ENCODE measurements around the gene TEDC1. TPM values are rescaled to one million over a fixed set of nuclear protein-coding genes. Genes with fewer than 3 reads are reported as not detected.
A peak's percentile ranks its signal among the peaks of the same experiment; 100 is the strongest.

TEDC1 gene
- total RNA-seq (17.9 TPM), polyA plus RNA-seq (23.3 TPM)
- long read RNA-seq, donor 1 = 0 reads
- long read RNA-seq, donor 2 = 0 reads
- long read RNA-seq, donor 3, full-length matches to known transcripts = 8 of 8 reads
- long read RNA-seq, donor 3, partial matches to known transcripts = 0 of 8 reads
- long read RNA-seq, donor 3, other reads (novel, unspliced or antisense) = 0 of 8 reads
- long read RNA-seq, donor 4, partial matches to known transcripts = 5 of 8 reads
- long read RNA-seq, donor 4, other reads (novel, unspliced or antisense) = 0 of 8 reads
- long read RNA-seq, donor 5, full-length matches to known transcripts = 8 of 16 reads
- long read RNA-seq, donor 5, partial matches to known transcripts = 8 of 16 reads
- long read RNA-seq, donor 5, other reads (novel, unspliced or antisense) = 0 of 16 reads
- long read RNA-seq, donor 6, full-length matches to known transcripts = 11 of 11 reads
- long read RNA-seq, donor 6, partial matches to known transcripts = 0 of 11 reads
- long read RNA-seq, donor 6, other reads (novel, unspliced or antisense) = 0 of 11 reads
- long read RNA-seq, donor 7, full-length matches to known transcripts = 1 of 1 reads
- long read RNA-seq, donor 7, partial matches to known transcripts = 0 of 1 reads
- long read RNA-seq, donor 7, other reads (novel, unspliced or antisense) = 0 of 1 reads
- long read RNA-seq, donor 8, partial matches to known transcripts = 0 of 2 reads
- long read RNA-seq, donor 8, other reads (novel, unspliced or antisense) = 0 of 2 reads
- long read RNA-seq, donor 9, full-length matches to known transcripts = 1 of 1 reads
- long read RNA-seq, donor 9, partial matches to known transcripts = 0 of 1 reads
- long read RNA-seq, donor 9, other reads (novel, unspliced or antisense) = 0 of 1 reads
- long read RNA-seq, donor 10, partial matches to known transcripts = 0 of 2 reads
- long read RNA-seq, donor 10, other reads (novel, unspliced or antisense) = 0 of 2 reads

- Histone ChIP-seq H3K4me1 (ENCODE audit: control insufficient read depth in 2 of 2, insufficient read depth in 2 of 2, low read length in 2 of 2) (peaks cover 21 to 45% of the 10 kb centered on the region in 2 donors), H3K27ac (ENCODE audit: low read depth in 1 of 2, low read length in 1 of 2) (peak within 1 kb of the TSS; percentile 96 to 98), H3K9me3 (ENCODE audit: control insufficient read depth in 2 of 2, insufficient read depth in 1 of 2, low read length in 1 of 2) (no peaks in the 10 kb centered on the region), H3K27me3 (ENCODE audit: control insufficient read depth in 2 of 2, insufficient read depth in 1 of 2, low read length in 1 of 2) (peaks cover 15 to 24% of the 10 kb centered on the region in 2 donors), H3K36me3 (ENCODE audit: control insufficient read depth in 2 of 2, insufficient read depth in 2 of 2, low read length in 1 of 2) (peaks cover 5 to 17% of the 10 kb centered on the region in 2 donors), H3K4me3 (ENCODE audit: low read length in 2 of 2) (peak within 1 kb of the TSS; percentile 57 to 65)
- WGBS = under 1% methylated on average over 94 of the region's 94 CpGs
- peak; percentile 93 to 100 (median 99) for DNase-seq (ENCODE audit: low read depth in 6 of 9, low spot score in 9 of 9)
Measured at GRCh38 chr14:105490572-105491365, at the start of gene TEDC1. Gene TEDC1, plus strand, starts transcription at chr14:105491246. Its CDS starts 130 bp downstream, at chr14:105491376.

GRCh38 chr14:105442125-105442524, 48.9 kb upstream of the TEDC1 start:
- Histone ChIP-seq H3K9me3 (ENCODE audit: control insufficient read depth in 2 of 2, insufficient read depth in 1 of 2, low read length in 1 of 2) (peaks cover 2 to 3% of the 10 kb centered on the region in 2 donors), H3K36me3 (ENCODE audit: control insufficient read depth in 2 of 2, insufficient read depth in 2 of 2, low read length in 1 of 2) (peaks cover 41 to 74% of the 10 kb centered on the region in 2 donors), H3K4me1 (ENCODE audit: control insufficient read depth in 2 of 2, insufficient read depth in 2 of 2, low read length in 2 of 2) (no peaks in the 10 kb centered on the region), H3K27me3 (ENCODE audit: control insufficient read depth in 2 of 2, insufficient read depth in 1 of 2, low read length in 1 of 2) (no peaks in the 10 kb centered on the region), H3K27ac (ENCODE audit: low read depth in 1 of 2, low read length in 1 of 2) (no peak overlapping the region), H3K4me3 (ENCODE audit: low read length in 2 of 2) (no peak overlapping the region)
- no peak for DNase-seq (ENCODE audit: low read depth in 6 of 9, low spot score in 9 of 9)
- WGBS = 85% methylated on average over 17 of the region's 17 CpGs

- no peaks in the 10 kb centered on the region for H3K27me3 ChIP-seq (ENCODE audit: control insufficient read depth in 2 of 2, insufficient read depth in 1 of 2, low read length in 1 of 2)
Measured at GRCh38 chr14:105442834-105443233, 48.2 kb upstream of the TEDC1 start.

GRCh38 chr14:105444859-105445258, 46.2 kb upstream of the TEDC1 start:
- DNase-seq (ENCODE audit: low read depth in 6 of 9, low spot score in 9 of 9) = no peak
- peaks cover 0 to 2% of the 10 kb centered on the region in 2 donors for H3K9me3 ChIP-seq (ENCODE audit: control insufficient read depth in 2 of 2, insufficient read depth in 1 of 2, low read length in 1 of 2)
- H3K36me3 ChIP-seq (ENCODE audit: control insufficient read depth in 2 of 2, insufficient read depth in 2 of 2, low read length in 1 of 2) = peaks cover 35 to 63% of the 10 kb centered on the region in 2 donors
- H3K4me1 ChIP-seq (ENCODE audit: control insufficient read depth in 2 of 2, insufficient read depth in 2 of 2, low read length in 2 of 2) = no peaks in the 10 kb centered on the region
- WGBS = 98% methylated on average over 17 of the region's 17 CpGs
- no peak overlapping the region for H3K4me3 ChIP-seq (ENCODE audit: low read length in 2 of 2)
- H3K27me3 ChIP-seq (ENCODE audit: control insufficient read depth in 2 of 2, insufficient read depth in 1 of 2, low read length in 1 of 2) = no peaks in the 10 kb centered on the region
- H3K27ac ChIP-seq (ENCODE audit: low read depth in 1 of 2, low read length in 1 of 2) = no peak overlapping the region

More at GRCh38 chr14:105442834-105443233, 48.2 kb upstream of the TEDC1 start:
- no peak overlapping the region for H3K4me3 ChIP-seq (ENCODE audit: low read length in 2 of 2)
- no peak overlapping the region for H3K27ac ChIP-seq (ENCODE audit: low read depth in 1 of 2, low read length in 1 of 2)
- no peaks in the 10 kb centered on the region for H3K4me1 ChIP-seq (ENCODE audit: control insufficient read depth in 2 of 2, insufficient read depth in 2 of 2, low read length in 2 of 2)
- 90% methylated on average over 12 of the region's 12 CpGs for WGBS
- H3K9me3 ChIP-seq (ENCODE audit: control insufficient read depth in 2 of 2, insufficient read depth in 1 of 2, low read length in 1 of 2) = peaks cover 0 to 2% of the 10 kb centered on the region in 2 donors
- no peak for DNase-seq (ENCODE audit: low read depth in 6 of 9, low spot score in 9 of 9)
- peaks cover 40 to 73% of the 10 kb centered on the region in 2 donors for H3K36me3 ChIP-seq (ENCODE audit: control insufficient read depth in 2 of 2, insufficient read depth in 2 of 2, low read length in 1 of 2)

- H3K27ac ChIP-seq (ENCODE audit: low read depth in 1 of 2, low read length in 1 of 2) = no peak overlapping the region
- H3K4me1 ChIP-seq (ENCODE audit: control insufficient read depth in 2 of 2, insufficient read depth in 2 of 2, low read length in 2 of 2) = no peaks in the 10 kb centered on the region
- H3K27me3 ChIP-seq (ENCODE audit: control insufficient read depth in 2 of 2, insufficient read depth in 1 of 2, low read length in 1 of 2) = no peaks in the 10 kb centered on the region
- DNase-seq (ENCODE audit: low read depth in 6 of 9, low spot score in 9 of 9) = no peak
- H3K36me3 ChIP-seq (ENCODE audit: control insufficient read depth in 2 of 2, insufficient read depth in 2 of 2, low read length in 1 of 2) = peaks cover 36 to 63% of the 10 kb centered on the region in 2 donors
- H3K9me3 ChIP-seq (ENCODE audit: control insufficient read depth in 2 of 2, insufficient read depth in 1 of 2, low read length in 1 of 2) = peaks cover 0 to 2% of the 10 kb centered on the region in 2 donors
- WGBS = 97% methylated on average over 24 of the region's 24 CpGs
- no peak overlapping the region for H3K4me3 ChIP-seq (ENCODE audit: low read length in 2 of 2)
Measured at GRCh38 chr14:105445290-105445689, 45.8 kb upstream of the TEDC1 start.

- 96% methylated on average over 26 of the region's 26 CpGs for WGBS
- Histone ChIP-seq H3K27me3 (ENCODE audit: control insufficient read depth in 2 of 2, insufficient read depth in 1 of 2, low read length in 1 of 2) (no peaks in the 10 kb centered on the region), H3K36me3 (ENCODE audit: control insufficient read depth in 2 of 2, insufficient read depth in 2 of 2, low read length in 1 of 2) (peaks cover 37 to 64% of the 10 kb centered on the region in 2 donors), H3K4me3 (ENCODE audit: low read length in 2 of 2) (no peak overlapping the region), H3K27ac (ENCODE audit: low read depth in 1 of 2, low read length in 1 of 2) (no peak overlapping the region), H3K9me3 (ENCODE audit: control insufficient read depth in 2 of 2, insufficient read depth in 1 of 2, low read length in 1 of 2) (peaks cover 0 to 2% of the 10 kb centered on the region in 2 donors), H3K4me1 (ENCODE audit: control insufficient read depth in 2 of 2, insufficient read depth in 2 of 2, low read length in 2 of 2) (no peaks in the 10 kb centered on the region)
- DNase-seq (ENCODE audit: low read depth in 6 of 9, low spot score in 9 of 9) = no peak
Measured at GRCh38 chr14:105445901-105446845, 44.9 kb upstream of the TEDC1 start.

- H3K4me1 ChIP-seq (ENCODE audit: control insufficient read depth in 2 of 2, insufficient read depth in 2 of 2, low read length in 2 of 2) = no peaks in the 10 kb centered on the region
- H3K4me3 ChIP-seq (ENCODE audit: low read length in 2 of 2) = no peak overlapping the region
- H3K9me3 ChIP-seq (ENCODE audit: control insufficient read depth in 2 of 2, insufficient read depth in 1 of 2, low read length in 1 of 2) = peaks cover 0 to 2% of the 10 kb centered on the region in 2 donors
- no peak for DNase-seq (ENCODE audit: low read depth in 6 of 9, low spot score in 9 of 9)
- peaks cover 39 to 68% of the 10 kb centered on the region in 2 donors for H3K36me3 ChIP-seq (ENCODE audit: control insufficient read depth in 2 of 2, insufficient read depth in 2 of 2, low read length in 1 of 2)
- no peak overlapping the region for H3K27ac ChIP-seq (ENCODE audit: low read depth in 1 of 2, low read length in 1 of 2)
- 90% methylated on average over 14 of the region's 14 CpGs for WGBS
- no peaks in the 10 kb centered on the region for H3K27me3 ChIP-seq (ENCODE audit: control insufficient read depth in 2 of 2, insufficient read depth in 1 of 2, low read length in 1 of 2)
Measured at GRCh38 chr14:105446971-105447370, 44.1 kb upstream of the TEDC1 start.
